GM19099 (cell line): ENCODE data around the gene SKIC8.

Experiments used
- POLR2A ChIP-seq: IDR thresholded peaks from 3 replicates; pipeline ENCODE4 v1.6.1; 2011; ENCODE audit warnings: low read depth; ENCODE audit not compliant: insufficient read length; ENCODE audit errors: extremely low read depth

SKIC8 gene

GRCh38 chr15:78284758-78285157, 14.7 kb downstream of the SKIC8 start:
- TF ChIP-seq POLR2A, result no peak

- TF ChIP-seq POLR2A, result no peak
Observed at GRCh38 chr15:78282324-78282723, 17.1 kb downstream of the SKIC8 start.

- TF ChIP-seq POLR2A, result no peak
Observed at GRCh38 chr15:78280319-78281072, 18.9 kb downstream of the SKIC8 start.

- no peak for TF ChIP-seq POLR2A
Observed at GRCh38 chr15:78276064-78276943, 23.1 kb downstream of the SKIC8 start.

GRCh38 chr15:78274994-78275393, 24.4 kb downstream of the SKIC8 start:
- no peak for TF ChIP-seq POLR2A

GRCh38 chr15:78272776-78273175, 26.6 kb downstream of the SKIC8 start:
- no peak for TF ChIP-seq POLR2A

GRCh38 chr15:78272316-78272715, 27.1 kb downstream of the SKIC8 start:
- no peak for TF ChIP-seq POLR2A

GRCh38 chr15:78266806-78267205, 32.6 kb downstream of the SKIC8 start:
- no peak for TF ChIP-seq POLR2A

GRCh38 chr15:78266229-78266628, 33.2 kb downstream of the SKIC8 start:
- no peak for TF ChIP-seq POLR2A

- TF ChIP-seq POLR2A, result no peak
Observed at GRCh38 chr15:78265752-78266224, 33.6 kb downstream of the SKIC8 start.

- no peak for TF ChIP-seq POLR2A
Observed at GRCh38 chr15:78265137-78265460, 34.3 kb downstream of the SKIC8 start.

- peak; percentile 26 for TF ChIP-seq POLR2A
Observed at GRCh38 chr15:78264304-78265136, 34.9 kb downstream of the SKIC8 start, which contains the start of gene DNAJA4. Gene DNAJA4 (plus strand): TSS chr15:78264562. CDS start chr15:78264764, 202 bp downstream.

- no peak for TF ChIP-seq POLR2A
Observed at GRCh38 chr15:78263907-78264303, 35.5 kb downstream of the SKIC8 start.

- no peak for TF ChIP-seq POLR2A
Observed at GRCh38 chr15:78263351-78263781, 36.0 kb downstream of the SKIC8 start.

- no peak for TF ChIP-seq POLR2A
Observed at GRCh38 chr15:78261062-78261461, 38.3 kb downstream of the SKIC8 start.
